Loucy (cell line): Measurements from ENCODE around the gene GTPBP10.

Source experiments
- H2AFZ ChIP-seq: fragments of 200-600 bp; sonication (generic); 2 replicates; pipeline ENCODE4 v1.6.0; 2016; ENCODE audit warnings: antibody characterized with exemption, mild to moderate bottlenecking, low read length, moderate library complexity
- H3F3A ChIP-seq: fragments of 200-600 bp; 2 replicates; pipeline ENCODE4 v1.6.0; 2016; ENCODE audit warnings: antibody characterized with exemption, low read depth, mild to moderate bottlenecking
- H3K27me3 ChIP-seq: fragments of 200-600 bp; sonication (generic); 2 replicates; pipeline ENCODE4 v1.6.1; 2014; ENCODE audit warnings: low read length, mild to moderate bottlenecking; ENCODE audit not compliant: insufficient read depth, poor library complexity, severe bottlenecking
- H3K36me3 ChIP-seq: fragments of 200-600 bp; sonication (generic); 2 replicates; pipeline ENCODE4 v1.6.1; 2016; ENCODE audit warnings: low read length; ENCODE audit not compliant: insufficient read depth
- H3K4me1 ChIP-seq: fragments of 200-600 bp; sonication (generic); 2 replicates; pipeline ENCODE4 v1.5.1; 2014; ENCODE audit warnings: low read length, mild to moderate bottlenecking; ENCODE audit not compliant: insufficient read depth, poor library complexity, severe bottlenecking
- H3K4me2 ChIP-seq: fragments of 200-600 bp; sonication (generic); 2 replicates; pipeline ENCODE4 v1.6.0; 2014; ENCODE audit warnings: antibody characterized with exemption, low read length, low read depth, mild to moderate bottlenecking; ENCODE audit not compliant: poor library complexity, severe bottlenecking
- H3K4me3 ChIP-seq: fragments of 200-600 bp; sonication (generic); 2 replicates; pipeline ENCODE4 v1.5.1; 2014; ENCODE audit warnings: low read length, mild to moderate bottlenecking, mixed read lengths; ENCODE audit not compliant: poor library complexity, severe bottlenecking
- H3K79me2 ChIP-seq: fragments of 200-600 bp; sonication (generic); 2 replicates; pipeline ENCODE4 v1.6.1; 2014; ENCODE audit warnings: low read length; ENCODE audit not compliant: insufficient read depth
- H3K9ac ChIP-seq: fragments of 200-600 bp; sonication (generic); 2 replicates; pipeline ENCODE4 v1.6.0; 2014; ENCODE audit warnings: mild to moderate bottlenecking, low read depth, low read length, moderate library complexity; ENCODE audit not compliant: poor library complexity, severe bottlenecking
- H3K9me2 ChIP-seq: fragments of 200-600 bp; sonication (generic); replicated peaks from 2 replicates; pipeline ENCODE4 v1.6.1; 2016; ENCODE audit warnings: low read depth, low read length, mixed read lengths
- H3K9me3 ChIP-seq: fragments of 200-600 bp; sonication (generic); 2 replicates; pipeline ENCODE4 v1.6.1; 2014; ENCODE audit warnings: mild to moderate bottlenecking, antibody characterized with exemption, low read length, low read depth; ENCODE audit not compliant: insufficient read depth
- H4K20me1 ChIP-seq: fragments of 200-600 bp; sonication (generic); 2 replicates; pipeline ENCODE4 v1.6.0; 2014; ENCODE audit warnings: antibody characterized with exemption, low read length, mild to moderate bottlenecking; ENCODE audit not compliant: insufficient read depth, poor library complexity, severe bottlenecking
- CTCF ChIP-seq: fragments of 200-600 bp; sonication (generic); conservative IDR thresholded peaks from 2 replicates; pipeline ENCODE4 v1.5.1; 2014; ENCODE audit warnings: mild to moderate bottlenecking, antibody characterized with exemption, low read length
- EZH2phosphoT487 ChIP-seq: fragments of 200-600 bp; IDR thresholded peaks from 2 replicates; pipeline ENCODE4 v1.6.1; 2018; ENCODE audit warnings: antibody characterized with exemption, mild to moderate bottlenecking, moderate library complexity, borderline replicate concordance

Gene GTPBP10

GRCh38 chr7:90424720-90425119 is 78.2 kb downstream of the GTPBP10 start:
- Histone ChIP-seq H3K4me1 (no peaks in the 10 kb centered on the region), H3K4me2 (no peak overlapping the region), H2AFZ (no peak overlapping the region), H3K9me2 (no peaks in the 10 kb centered on the region), H3K79me2 (no peaks in the 10 kb centered on the region), H4K20me1 (no peaks in the 10 kb centered on the region), H3F3A (no peaks in the 10 kb centered on the region), H3K36me3 (no peaks in the 10 kb centered on the region), H3K27me3 (no peaks in the 10 kb centered on the region), H3K9me3 (no peaks in the 10 kb centered on the region), H3K4me3 (no peak overlapping the region), H3K9ac (no peak overlapping the region)
- TF ChIP-seq EZH2phosphoT487 (no peak), CTCF (no peak)

- TF ChIP-seq EZH2phosphoT487 (no peak), CTCF (no peak)
- H3K9ac ChIP-seq, result no peak overlapping the region
- no peak overlapping the region for H3K4me2 ChIP-seq
- no peaks in the 10 kb centered on the region for H4K20me1 ChIP-seq
- H2AFZ ChIP-seq, result no peak overlapping the region
- H3K79me2 ChIP-seq, result no peaks in the 10 kb centered on the region
- H3K36me3 ChIP-seq, result no peaks in the 10 kb centered on the region
- no peak overlapping the region for H3K4me3 ChIP-seq
- H3K27me3 ChIP-seq, result no peaks in the 10 kb centered on the region
- H3K9me3 ChIP-seq, result no peaks in the 10 kb centered on the region
- no peaks in the 10 kb centered on the region for H3F3A ChIP-seq
- H3K4me1 ChIP-seq, result no peaks in the 10 kb centered on the region
- H3K9me2 ChIP-seq, result no peaks in the 10 kb centered on the region
Measured at GRCh38 chr7:90425376-90425775, 78.9 kb downstream of the GTPBP10 start.

GRCh38 chr7:90430614-90431460 is 84.3 kb downstream of the GTPBP10 start:
- no peaks in the 10 kb centered on the region for H3K79me2 ChIP-seq
- no peaks in the 10 kb centered on the region for H3K36me3 ChIP-seq
- H3K4me2 ChIP-seq, result no peak overlapping the region
- H3F3A ChIP-seq, result no peaks in the 10 kb centered on the region
- H3K9ac ChIP-seq, result no peak overlapping the region
- no peak overlapping the region for H3K4me3 ChIP-seq
- H3K9me3 ChIP-seq, result peaks cover 5% of the 10 kb centered on the region; the same call in 1 of the 2 replicates
- no peaks in the 10 kb centered on the region for H3K9me2 ChIP-seq
- no peaks in the 10 kb centered on the region for H4K20me1 ChIP-seq
- H3K27me3 ChIP-seq, result no peaks in the 10 kb centered on the region
- no peaks in the 10 kb centered on the region for H3K4me1 ChIP-seq
- no peak overlapping the region for H2AFZ ChIP-seq
- TF ChIP-seq CTCF (no peak), EZH2phosphoT487 (no peak)
